ENCODE data around the gene KNG1.

KNG1 gene

GRCh38 chr3:186742618-186743380 lies 25.6 kb downstream of the KNG1 start:
- TF ChIP-seq, protein P1, sequence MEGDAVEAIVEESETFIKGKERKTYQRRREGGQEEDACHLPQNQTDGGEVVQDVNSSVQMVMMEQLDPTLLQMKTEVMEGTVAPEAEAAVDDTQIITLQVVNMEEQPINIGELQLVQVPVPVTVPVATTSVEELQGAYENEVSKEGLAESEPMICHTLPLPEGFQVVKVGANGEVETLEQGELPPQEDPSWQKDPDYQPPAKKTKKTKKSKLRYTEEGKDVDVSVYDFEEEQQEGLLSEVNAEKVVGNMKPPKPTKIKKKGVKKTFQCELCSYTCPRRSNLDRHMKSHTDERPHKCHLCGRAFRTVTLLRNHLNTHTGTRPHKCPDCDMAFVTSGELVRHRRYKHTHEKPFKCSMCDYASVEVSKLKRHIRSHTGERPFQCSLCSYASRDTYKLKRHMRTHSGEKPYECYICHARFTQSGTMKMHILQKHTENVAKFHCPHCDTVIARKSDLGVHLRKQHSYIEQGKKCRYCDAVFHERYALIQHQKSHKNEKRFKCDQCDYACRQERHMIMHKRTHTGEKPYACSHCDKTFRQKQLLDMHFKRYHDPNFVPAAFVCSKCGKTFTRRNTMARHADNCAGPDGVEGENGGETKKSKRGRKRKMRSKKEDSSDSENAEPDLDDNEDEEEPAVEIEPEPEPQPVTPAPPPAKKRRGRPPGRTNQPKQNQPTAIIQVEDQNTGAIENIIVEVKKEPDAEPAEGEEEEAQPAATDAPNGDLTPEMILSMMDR (conservative IDR thresholded peaks at IDR 0.05; ENCODE audit: low read length), result no peak

GRCh38 chr3:186743666-186744065 lies 26.5 kb downstream of the KNG1 start:
- H3K4me3 ChIP-seq (ENCODE audit: low read length), result no peak overlapping the region
- DNase-seq (ENCODE audit: low read depth), result no peak
- TF ChIP-seq, protein P1 (conservative IDR thresholded peaks at IDR 0.05; ENCODE audit: low read length), result no peak

More at GRCh38 chr3:186742618-186743380, 25.6 kb downstream of the KNG1 start:
- H3K4me3 ChIP-seq (ENCODE audit: low read length), result no peak overlapping the region
- DNase-seq (ENCODE audit: low read depth), result no peak

- no peak overlapping the region for H3K4me3 ChIP-seq (ENCODE audit: low read length)
- DNase-seq (ENCODE audit: low read depth), result peak; percentile 83
- TF ChIP-seq, protein P1 (conservative IDR thresholded peaks at IDR 0.05; ENCODE audit: low read length), result no peak
Observed at GRCh38 chr3:186746008-186746407, 28.8 kb downstream of the KNG1 start.

- no peak for DNase-seq (ENCODE audit: low read depth)
- TF ChIP-seq, protein P1 (conservative IDR thresholded peaks at IDR 0.05; ENCODE audit: low read length), result no peak
- no peak overlapping the region for H3K4me3 ChIP-seq (ENCODE audit: low read length)
Observed at GRCh38 chr3:186750316-186750715, 33.2 kb downstream of the KNG1 start.

- no peak overlapping the region for H3K4me3 ChIP-seq (ENCODE audit: low read length)
- TF ChIP-seq, protein P1 (conservative IDR thresholded peaks at IDR 0.05; ENCODE audit: low read length), result no peak
- DNase-seq (ENCODE audit: low read depth), result no peak
Observed at GRCh38 chr3:186751480-186751879, 34.3 kb downstream of the KNG1 start.

DNA sequence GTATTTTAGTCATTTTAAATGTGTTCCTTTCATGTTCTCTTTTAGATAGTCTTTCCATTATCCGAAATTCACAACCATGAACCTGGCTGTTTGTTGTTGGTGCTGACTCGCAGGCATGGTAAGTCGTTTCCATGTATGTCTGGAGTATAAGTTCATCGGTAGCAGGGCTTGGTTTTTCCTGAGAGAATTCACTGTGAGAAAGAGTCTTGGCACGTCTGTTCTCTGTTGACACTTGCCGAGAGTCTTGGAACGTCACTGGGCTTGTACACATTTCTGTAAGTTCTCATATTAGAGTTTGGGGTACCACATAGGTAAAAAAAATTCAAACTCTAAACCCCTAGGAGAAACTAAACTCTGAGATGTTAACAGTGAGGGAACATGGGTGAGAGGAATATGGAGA lies 36.8 kb downstream of the KNG1 start:
- no peak for DNase-seq (ENCODE audit: low read depth)
- TF ChIP-seq, protein P1 (conservative IDR thresholded peaks at IDR 0.05; ENCODE audit: low read length), result no peak
- H3K4me3 ChIP-seq (ENCODE audit: low read length), result no peak overlapping the region

GRCh38 chr3:186754871-186755270 lies 37.7 kb downstream of the KNG1 start:
- DNase-seq (ENCODE audit: low read depth), result no peak

More at GRCh38 chr3:186754871-186755270, 37.7 kb downstream of the KNG1 start:
- no peak overlapping the region for H3K4me3 ChIP-seq (ENCODE audit: low read length)
- TF ChIP-seq, protein P1 (conservative IDR thresholded peaks at IDR 0.05; ENCODE audit: low read length), result no peak

Data from AG10803 (cell line).